Measurements from ENCODE around the gene FGD3.

FGD3 gene

GRCh38 chr9:93033531-93033930, 86.2 kb downstream of the FGD3 start:
- DNase-seq = no peak

- DNase-seq = no peak
Observed at GRCh38 chr9:93035106-93035660, 87.9 kb downstream of the FGD3 start.

GRCh38 chr9:93035821-93036351, 88.6 kb downstream of the FGD3 start:
- DNase-seq = no peak

GRCh38 chr9:93036887-93037475, 89.7 kb downstream of the FGD3 start:
- no peak for DNase-seq

GRCh38 chr9:93037476-93037971, 90.2 kb downstream of the FGD3 start:
- DNase-seq = peak; percentile 41

GRCh38 chr9:93038918-93039317, 91.6 kb downstream of the FGD3 start:
- DNase-seq = no peak

GRCh38 chr9:93039456-93039855, 92.1 kb downstream of the FGD3 start:
- no peak for DNase-seq

- no peak for DNase-seq
Observed at GRCh38 chr9:93039976-93040375, 92.7 kb downstream of the FGD3 start.

- no peak for DNase-seq
Observed at GRCh38 chr9:93040409-93040808, 93.1 kb downstream of the FGD3 start.

GRCh38 chr9:93041108-93041802, 93.9 kb downstream of the FGD3 start:
- no peak for DNase-seq

- peak; percentile 52 for DNase-seq
Observed at GRCh38 chr9:93043122-93043521, 95.8 kb downstream of the FGD3 start.

- no peak for DNase-seq
Observed at GRCh38 chr9:93045521-93045920, 98.2 kb downstream of the FGD3 start.

- DNase-seq = no peak
Observed at GRCh38 chr9:93048566-93049448, 101.5 kb downstream of the FGD3 start.

GRCh38 chr9:93049491-93049890, 102.2 kb downstream of the FGD3 start:
- no peak for DNase-seq

- DNase-seq = no peak
Observed at GRCh38 chr9:93050231-93050630, 102.9 kb downstream of the FGD3 start.

GRCh38 chr9:93051680-93052089, 104.4 kb downstream of the FGD3 start:
- no peak for DNase-seq

- DNase-seq = no peak
Observed at GRCh38 chr9:93052791-93053540, 105.6 kb downstream of the FGD3 start.

- DNase-seq = no peak
Observed at GRCh38 chr9:93053781-93054331, 106.5 kb downstream of the FGD3 start.

GRCh38 chr9:93054758-93055704, 107.7 kb downstream of the FGD3 start:
- no peak for DNase-seq

- no peak for DNase-seq
Observed at GRCh38 chr9:93057042-93057702, 109.8 kb downstream of the FGD3 start.

Data from hematopoietic multipotent progenitor cell treated with erythropoietin and hydrocortisone succinate and interleukin-3 and kit ligand, for 6 days (in vitro differentiated cells).